ENCODE results near the gene MELK.

Gene MELK

GRCh38 chr9:36716496-36716895 is 143.8 kb downstream of the MELK start:
- DNase-seq (ENCODE audit: low read depth) = no peak
- TF ChIP-seq CTCF (IDR thresholded peaks at IDR 0.05; ENCODE audit: insufficient read depth, low read depth, low read length, missing control alignments) = no peak
- H3K4me3 ChIP-seq (ENCODE audit: low read depth, low read length) = no peak overlapping the region

GRCh38 chr9:36717276-36717675 is 144.6 kb downstream of the MELK start:
- DNase-seq (ENCODE audit: low read depth) = no peak
- H3K4me3 ChIP-seq (ENCODE audit: low read depth, low read length) = no peak overlapping the region
- no peak for TF ChIP-seq CTCF (IDR thresholded peaks at IDR 0.05; ENCODE audit: insufficient read depth, low read depth, low read length, missing control alignments)

GRCh38 chr9:36718612-36719011 is 145.9 kb downstream of the MELK start:
- no peak overlapping the region for H3K4me3 ChIP-seq (ENCODE audit: low read depth, low read length)
- DNase-seq (ENCODE audit: low read depth) = no peak
- no peak for TF ChIP-seq CTCF (IDR thresholded peaks at IDR 0.05; ENCODE audit: insufficient read depth, low read depth, low read length, missing control alignments)

- H3K4me3 ChIP-seq (ENCODE audit: low read depth, low read length) = no peak overlapping the region
- TF ChIP-seq CTCF (IDR thresholded peaks at IDR 0.05; ENCODE audit: insufficient read depth, low read depth, low read length, missing control alignments) = no peak
- no peak for DNase-seq (ENCODE audit: low read depth)
Observed at GRCh38 chr9:36720043-36720442, 147.3 kb downstream of the MELK start.

GRCh38 chr9:36721846-36722588 is 149.3 kb downstream of the MELK start:
- DNase-seq (ENCODE audit: low read depth) = no peak
- no peak overlapping the region for H3K4me3 ChIP-seq (ENCODE audit: low read depth, low read length)
- no peak for TF ChIP-seq CTCF (IDR thresholded peaks at IDR 0.05; ENCODE audit: insufficient read depth, low read depth, low read length, missing control alignments)

GRCh38 chr9:36725777-36726356 is 153.2 kb downstream of the MELK start:
- no peak overlapping the region for H3K4me3 ChIP-seq (ENCODE audit: low read depth, low read length)
- no peak for DNase-seq (ENCODE audit: low read depth)
- TF ChIP-seq CTCF (IDR thresholded peaks at IDR 0.05; ENCODE audit: insufficient read depth, low read depth, low read length, missing control alignments) = no peak

All from GM12865 (cell line).